GM23338 (cell line): ENCODE data around the gene CD99L2. TPM values are rescaled to one million over a fixed set of nuclear protein-coding genes. Genes with fewer than 3 reads are reported as not detected.
A peak's percentile ranks its signal among the peaks of the same experiment; 100 is the strongest.

Source experiments
- ATAC-seq: fragments of 200-7000 bp; cut with Tn5 transposase; 3 replicates; pipeline ENCODE4 v1.9.1; 2020
- DNase-seq: peaks from one replicate; pipeline ENCODE4 v3.0.0-alpha.2; 2015; ENCODE audit warnings: low spot score
- H2AFZ ChIP-seq: fragments of 200-600 bp; sonication (generic); 2 replicates; pipeline ENCODE4 v1.8.0; 2016; ENCODE audit warnings: antibody characterized with exemption, mild to moderate bottlenecking, moderate library complexity
- H3F3A ChIP-seq: fragments of 200-600 bp; sonication (generic); replicated peaks from 2 replicates; pipeline ENCODE4 v1.8.0; 2017; ENCODE audit warnings: antibody characterized with exemption, mixed run types, low read depth
- H3K27ac ChIP-seq: fragments of 200-600 bp; sonication (generic); 2 replicates; pipeline ENCODE4 v1.6.1; 2016; ENCODE audit warnings: low read depth
- H3K27me3 ChIP-seq: fragments of 200-600 bp; sonication (generic); 2 replicates; pipeline ENCODE4 v1.8.0; 2016; ENCODE audit warnings: mild to moderate bottlenecking, mixed run types, moderate library complexity; ENCODE audit not compliant: insufficient read depth
- H3K36me3 ChIP-seq: fragments of 200-600 bp; sonication (generic); 2 replicates; pipeline ENCODE4 v1.8.0; 2016; ENCODE audit warnings: mild to moderate bottlenecking; ENCODE audit not compliant: insufficient read depth
- H3K4me1 ChIP-seq: fragments of 200-600 bp; sonication (generic); 2 replicates; pipeline ENCODE4 v1.8.0; 2016; ENCODE audit warnings: mild to moderate bottlenecking, moderate library complexity; ENCODE audit not compliant: insufficient read depth
- H3K4me2 ChIP-seq: fragments of 200-600 bp; sonication (generic); 2 replicates; pipeline ENCODE4 v1.7.1; 2017; ENCODE audit warnings: mixed run types
- H3K4me3 ChIP-seq: fragments of 200-600 bp; sonication (generic); 2 replicates; pipeline ENCODE4 v1.6.1; 2016; ENCODE audit warnings: mixed run types
- H3K79me2 ChIP-seq: fragments of 200-600 bp; sonication (generic); replicated peaks from 2 replicates; pipeline ENCODE4 v1.8.0; 2017; ENCODE audit warnings: mild to moderate bottlenecking; ENCODE audit not compliant: insufficient read depth
- H3K9me2 ChIP-seq: fragments of 200-600 bp; sonication (generic); 2 replicates; pipeline ENCODE4 v1.8.0; 2017; ENCODE audit not compliant: insufficient read depth
- H4K20me1 ChIP-seq: fragments of 200-600 bp; sonication (generic); replicated peaks from 2 replicates; pipeline ENCODE4 v1.8.0; 2017; ENCODE audit warnings: mild to moderate bottlenecking; ENCODE audit not compliant: insufficient read depth
- H3K27ac Mint-ChIP-seq: 2 replicates; pipeline ENCODE4 v1.8.0; 2020; ENCODE audit warnings: inconsistent platforms, mild to moderate bottlenecking, moderate library complexity, mixed read lengths
- H3K27me3 Mint-ChIP-seq: 3 replicates; pipeline ENCODE4 v1.8.0; 2022; ENCODE audit warnings: low read depth, mild to moderate bottlenecking, moderate library complexity, mixed read lengths, inconsistent platforms; ENCODE audit not compliant: insufficient read depth, poor library complexity
- H3K36me3 Mint-ChIP-seq: 3 replicates; pipeline ENCODE4 v1.8.0; 2021; ENCODE audit warnings: low read depth, mild to moderate bottlenecking, inconsistent platforms, moderate library complexity, mixed read lengths
- H3K4me1 Mint-ChIP-seq: 3 replicates; pipeline ENCODE4 v1.8.0; 2020; ENCODE audit warnings: mild to moderate bottlenecking, inconsistent platforms, mixed read lengths
- H3K4me3 Mint-ChIP-seq: 3 replicates; pipeline ENCODE4 v1.8.0; 2021; ENCODE audit warnings: moderate library complexity, mild to moderate bottlenecking, inconsistent platforms, mixed read lengths
- H3K9me3 Mint-ChIP-seq: 3 replicates; pipeline ENCODE4 v1.8.0; 2020; ENCODE audit warnings: moderate library complexity, mild to moderate bottlenecking, inconsistent platforms, mixed read lengths
- CREB1 ChIP-seq: fragments of 250-450 bp; sonication (Bioruptor Pico); IDR thresholded peaks from 2 replicates; pipeline ENCODE4 v1.5.0; 2020; ENCODE audit warnings: low read depth, mild to moderate bottlenecking, moderate library complexity
- EZH2 ChIP-seq: fragments of 200-600 bp; sonication (generic); IDR thresholded peaks from one replicate; pipeline ENCODE4 v1.8.0; 2017; ENCODE audit warnings: antibody characterized with exemption, mild to moderate bottlenecking, low read depth; ENCODE audit not compliant: unreplicated experiment
- EZH2phosphoT487 ChIP-seq: fragments of 200-600 bp; sonication (generic); IDR thresholded peaks from one replicate; pipeline ENCODE4 v1.8.1; 2018; ENCODE audit warnings: antibody characterized with exemption; ENCODE audit not compliant: unreplicated experiment
- JUNB ChIP-seq: IDR thresholded peaks from one replicate; pipeline ENCODE4 v1.6.1; 2016; ENCODE audit warnings: antibody characterized with exemption; ENCODE audit not compliant: unreplicated experiment
- NANOG ChIP-seq: IDR thresholded peaks from 2 replicates; pipeline ENCODE4 v1.6.1; 2016; ENCODE audit warnings: antibody characterized with exemption, borderline replicate concordance
- POLR2AphosphoS5 ChIP-seq: IDR thresholded peaks from 2 replicates; pipeline ENCODE4 v1.6.1; 2016; ENCODE audit warnings: antibody characterized with exemption, low read depth
- STAT1 ChIP-seq: IDR thresholded peaks from one replicate; pipeline ENCODE4 v1.6.1; 2016; ENCODE audit warnings: antibody characterized with exemption; ENCODE audit not compliant: unreplicated experiment
- ZNF114 ChIP-seq: fragments of 250-450 bp; sonication (Bioruptor Pico); IDR thresholded peaks from 2 replicates; pipeline ENCODE4 v1.5.0; 2020; ENCODE audit warnings: mild to moderate bottlenecking, moderate library complexity
- ZNF331 ChIP-seq: fragments of 250-450 bp; sonication (Bioruptor Pico); IDR thresholded peaks from 2 replicates; pipeline ENCODE4 v1.5.0; 2020; ENCODE audit warnings: low read depth, mild to moderate bottlenecking, moderate library complexity
- polyA plus RNA-seq: library from polyadenylated mRNA; unstranded; fragments of >200 nt; fragmentation: Nextera tagmentation; extraction: Ambion mirVana; gene quantifications from 2 replicates; pipeline ENCODE4 v1.2.1, GENCODE V29; 2016
- total RNA-seq: library from RNA; depleted of rRNA; stranded (reverse); fragments of >200 nt; shearing (Covaris generic); gene quantifications from 2 replicates; pipeline ENCODE4 v1.2.3, GENCODE V29; 2014
- TF ChIP-seq, protein P1 (sequence below): IDR thresholded peaks from one replicate; pipeline ENCODE4 v1.6.1; 2018; ENCODE audit warnings: antibody characterized with exemption; ENCODE audit not compliant: unreplicated experiment
- TF ChIP-seq, protein P2 (sequence below): IDR thresholded peaks from 2 replicates; pipeline ENCODE4 v1.6.1; 2016; ENCODE audit warnings: antibody characterized with exemption
- TF ChIP-seq, protein P3 (sequence below), 2 experiments: fragments of 200-600 bp in 1 of 2; sonication (generic) in 1 of 2; conservative IDR thresholded peaks; 2 replicates each; pipeline versions ENCODE4 v1.5.1 to v1.6.1; 2016 to 2017; ENCODE audit warnings: antibody characterized with exemption in 2 of 2, low read depth in 2 of 2, mild to moderate bottlenecking in 2 of 2, moderate library complexity in 1 of 2
- TF ChIP-seq, protein P4 (sequence below): fragments of 250-450 bp; sonication (Bioruptor Pico); IDR thresholded peaks from 2 replicates; pipeline ENCODE4 v1.5.0; 2020; ENCODE audit warnings: mild to moderate bottlenecking, moderate library complexity

The CD99L2 gene
- total and polyA plus RNA-seq, 2 experiments from 2014 or later, result 2.6 to 6.4 TPM

DNA sequence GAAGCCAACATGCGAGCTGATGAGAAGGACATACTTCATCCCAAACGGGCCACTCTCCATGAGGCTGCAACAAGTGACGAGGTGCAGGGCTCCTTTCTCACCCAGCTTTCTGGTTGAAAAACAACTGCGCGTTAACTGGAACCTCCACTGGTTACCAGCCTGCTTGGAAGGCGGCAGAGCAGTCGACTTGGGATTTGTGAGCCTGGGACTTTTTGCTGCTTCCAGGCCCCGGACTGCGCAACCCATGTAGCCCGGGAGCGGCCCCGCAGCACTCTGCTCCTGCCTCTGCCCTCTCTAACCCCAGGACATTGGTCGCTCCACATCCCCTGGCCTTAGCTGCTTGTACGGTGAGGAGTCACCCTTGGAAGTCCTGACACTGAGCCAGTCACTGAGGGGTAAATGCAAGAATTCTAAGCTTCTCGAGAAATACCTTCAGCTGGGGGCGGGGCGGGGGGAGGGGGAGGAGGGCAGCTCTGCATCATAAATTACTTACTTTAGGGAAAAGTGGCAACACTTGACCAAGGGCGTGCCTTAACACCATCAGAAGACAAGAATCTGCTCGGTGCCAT is 132.6 kb downstream of the CD99L2 start:
- H3K4me1 ChIP-seq, result peaks cover 2% of the 10 kb centered on the region; the same call in 1 of the 2 replicates
- H3K27ac Mint-ChIP-seq, result no peak overlapping the region
- no peak overlapping the region for H3K4me3 Mint-ChIP-seq
- no peak overlapping the region for H3K4me3 ChIP-seq
- TF ChIP-seq JUNB, result no peak
- TF ChIP-seq, protein P1, sequence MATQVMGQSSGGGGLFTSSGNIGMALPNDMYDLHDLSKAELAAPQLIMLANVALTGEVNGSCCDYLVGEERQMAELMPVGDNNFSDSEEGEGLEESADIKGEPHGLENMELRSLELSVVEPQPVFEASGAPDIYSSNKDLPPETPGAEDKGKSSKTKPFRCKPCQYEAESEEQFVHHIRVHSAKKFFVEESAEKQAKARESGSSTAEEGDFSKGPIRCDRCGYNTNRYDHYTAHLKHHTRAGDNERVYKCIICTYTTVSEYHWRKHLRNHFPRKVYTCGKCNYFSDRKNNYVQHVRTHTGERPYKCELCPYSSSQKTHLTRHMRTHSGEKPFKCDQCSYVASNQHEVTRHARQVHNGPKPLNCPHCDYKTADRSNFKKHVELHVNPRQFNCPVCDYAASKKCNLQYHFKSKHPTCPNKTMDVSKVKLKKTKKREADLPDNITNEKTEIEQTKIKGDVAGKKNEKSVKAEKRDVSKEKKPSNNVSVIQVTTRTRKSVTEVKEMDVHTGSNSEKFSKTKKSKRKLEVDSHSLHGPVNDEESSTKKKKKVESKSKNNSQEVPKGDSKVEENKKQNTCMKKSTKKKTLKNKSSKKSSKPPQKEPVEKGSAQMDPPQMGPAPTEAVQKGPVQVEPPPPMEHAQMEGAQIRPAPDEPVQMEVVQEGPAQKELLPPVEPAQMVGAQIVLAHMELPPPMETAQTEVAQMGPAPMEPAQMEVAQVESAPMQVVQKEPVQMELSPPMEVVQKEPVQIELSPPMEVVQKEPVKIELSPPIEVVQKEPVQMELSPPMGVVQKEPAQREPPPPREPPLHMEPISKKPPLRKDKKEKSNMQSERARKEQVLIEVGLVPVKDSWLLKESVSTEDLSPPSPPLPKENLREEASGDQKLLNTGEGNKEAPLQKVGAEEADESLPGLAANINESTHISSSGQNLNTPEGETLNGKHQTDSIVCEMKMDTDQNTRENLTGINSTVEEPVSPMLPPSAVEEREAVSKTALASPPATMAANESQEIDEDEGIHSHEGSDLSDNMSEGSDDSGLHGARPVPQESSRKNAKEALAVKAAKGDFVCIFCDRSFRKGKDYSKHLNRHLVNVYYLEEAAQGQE, result no peak
- no peak for TF ChIP-seq ZNF331
- no peak for TF ChIP-seq POLR2AphosphoS5
- TF ChIP-seq CREB1 (CRISPR knock-in tag), result no peak
- TF ChIP-seq STAT1, result no peak
- TF ChIP-seq EZH2phosphoT487, result no peak
- TF ChIP-seq, protein P2, sequence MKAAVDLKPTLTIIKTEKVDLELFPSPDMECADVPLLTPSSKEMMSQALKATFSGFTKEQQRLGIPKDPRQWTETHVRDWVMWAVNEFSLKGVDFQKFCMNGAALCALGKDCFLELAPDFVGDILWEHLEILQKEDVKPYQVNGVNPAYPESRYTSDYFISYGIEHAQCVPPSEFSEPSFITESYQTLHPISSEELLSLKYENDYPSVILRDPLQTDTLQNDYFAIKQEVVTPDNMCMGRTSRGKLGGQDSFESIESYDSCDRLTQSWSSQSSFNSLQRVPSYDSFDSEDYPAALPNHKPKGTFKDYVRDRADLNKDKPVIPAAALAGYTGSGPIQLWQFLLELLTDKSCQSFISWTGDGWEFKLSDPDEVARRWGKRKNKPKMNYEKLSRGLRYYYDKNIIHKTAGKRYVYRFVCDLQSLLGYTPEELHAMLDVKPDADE, result no peak
- no peak for TF ChIP-seq EZH2
- TF ChIP-seq, protein P3, sequence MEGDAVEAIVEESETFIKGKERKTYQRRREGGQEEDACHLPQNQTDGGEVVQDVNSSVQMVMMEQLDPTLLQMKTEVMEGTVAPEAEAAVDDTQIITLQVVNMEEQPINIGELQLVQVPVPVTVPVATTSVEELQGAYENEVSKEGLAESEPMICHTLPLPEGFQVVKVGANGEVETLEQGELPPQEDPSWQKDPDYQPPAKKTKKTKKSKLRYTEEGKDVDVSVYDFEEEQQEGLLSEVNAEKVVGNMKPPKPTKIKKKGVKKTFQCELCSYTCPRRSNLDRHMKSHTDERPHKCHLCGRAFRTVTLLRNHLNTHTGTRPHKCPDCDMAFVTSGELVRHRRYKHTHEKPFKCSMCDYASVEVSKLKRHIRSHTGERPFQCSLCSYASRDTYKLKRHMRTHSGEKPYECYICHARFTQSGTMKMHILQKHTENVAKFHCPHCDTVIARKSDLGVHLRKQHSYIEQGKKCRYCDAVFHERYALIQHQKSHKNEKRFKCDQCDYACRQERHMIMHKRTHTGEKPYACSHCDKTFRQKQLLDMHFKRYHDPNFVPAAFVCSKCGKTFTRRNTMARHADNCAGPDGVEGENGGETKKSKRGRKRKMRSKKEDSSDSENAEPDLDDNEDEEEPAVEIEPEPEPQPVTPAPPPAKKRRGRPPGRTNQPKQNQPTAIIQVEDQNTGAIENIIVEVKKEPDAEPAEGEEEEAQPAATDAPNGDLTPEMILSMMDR (conservative IDR thresholded peaks at IDR 0.05; ENCODE audit: low read depth in 2 of 2), result no peak
- TF ChIP-seq NANOG, result no peak
- TF ChIP-seq, protein P4, sequence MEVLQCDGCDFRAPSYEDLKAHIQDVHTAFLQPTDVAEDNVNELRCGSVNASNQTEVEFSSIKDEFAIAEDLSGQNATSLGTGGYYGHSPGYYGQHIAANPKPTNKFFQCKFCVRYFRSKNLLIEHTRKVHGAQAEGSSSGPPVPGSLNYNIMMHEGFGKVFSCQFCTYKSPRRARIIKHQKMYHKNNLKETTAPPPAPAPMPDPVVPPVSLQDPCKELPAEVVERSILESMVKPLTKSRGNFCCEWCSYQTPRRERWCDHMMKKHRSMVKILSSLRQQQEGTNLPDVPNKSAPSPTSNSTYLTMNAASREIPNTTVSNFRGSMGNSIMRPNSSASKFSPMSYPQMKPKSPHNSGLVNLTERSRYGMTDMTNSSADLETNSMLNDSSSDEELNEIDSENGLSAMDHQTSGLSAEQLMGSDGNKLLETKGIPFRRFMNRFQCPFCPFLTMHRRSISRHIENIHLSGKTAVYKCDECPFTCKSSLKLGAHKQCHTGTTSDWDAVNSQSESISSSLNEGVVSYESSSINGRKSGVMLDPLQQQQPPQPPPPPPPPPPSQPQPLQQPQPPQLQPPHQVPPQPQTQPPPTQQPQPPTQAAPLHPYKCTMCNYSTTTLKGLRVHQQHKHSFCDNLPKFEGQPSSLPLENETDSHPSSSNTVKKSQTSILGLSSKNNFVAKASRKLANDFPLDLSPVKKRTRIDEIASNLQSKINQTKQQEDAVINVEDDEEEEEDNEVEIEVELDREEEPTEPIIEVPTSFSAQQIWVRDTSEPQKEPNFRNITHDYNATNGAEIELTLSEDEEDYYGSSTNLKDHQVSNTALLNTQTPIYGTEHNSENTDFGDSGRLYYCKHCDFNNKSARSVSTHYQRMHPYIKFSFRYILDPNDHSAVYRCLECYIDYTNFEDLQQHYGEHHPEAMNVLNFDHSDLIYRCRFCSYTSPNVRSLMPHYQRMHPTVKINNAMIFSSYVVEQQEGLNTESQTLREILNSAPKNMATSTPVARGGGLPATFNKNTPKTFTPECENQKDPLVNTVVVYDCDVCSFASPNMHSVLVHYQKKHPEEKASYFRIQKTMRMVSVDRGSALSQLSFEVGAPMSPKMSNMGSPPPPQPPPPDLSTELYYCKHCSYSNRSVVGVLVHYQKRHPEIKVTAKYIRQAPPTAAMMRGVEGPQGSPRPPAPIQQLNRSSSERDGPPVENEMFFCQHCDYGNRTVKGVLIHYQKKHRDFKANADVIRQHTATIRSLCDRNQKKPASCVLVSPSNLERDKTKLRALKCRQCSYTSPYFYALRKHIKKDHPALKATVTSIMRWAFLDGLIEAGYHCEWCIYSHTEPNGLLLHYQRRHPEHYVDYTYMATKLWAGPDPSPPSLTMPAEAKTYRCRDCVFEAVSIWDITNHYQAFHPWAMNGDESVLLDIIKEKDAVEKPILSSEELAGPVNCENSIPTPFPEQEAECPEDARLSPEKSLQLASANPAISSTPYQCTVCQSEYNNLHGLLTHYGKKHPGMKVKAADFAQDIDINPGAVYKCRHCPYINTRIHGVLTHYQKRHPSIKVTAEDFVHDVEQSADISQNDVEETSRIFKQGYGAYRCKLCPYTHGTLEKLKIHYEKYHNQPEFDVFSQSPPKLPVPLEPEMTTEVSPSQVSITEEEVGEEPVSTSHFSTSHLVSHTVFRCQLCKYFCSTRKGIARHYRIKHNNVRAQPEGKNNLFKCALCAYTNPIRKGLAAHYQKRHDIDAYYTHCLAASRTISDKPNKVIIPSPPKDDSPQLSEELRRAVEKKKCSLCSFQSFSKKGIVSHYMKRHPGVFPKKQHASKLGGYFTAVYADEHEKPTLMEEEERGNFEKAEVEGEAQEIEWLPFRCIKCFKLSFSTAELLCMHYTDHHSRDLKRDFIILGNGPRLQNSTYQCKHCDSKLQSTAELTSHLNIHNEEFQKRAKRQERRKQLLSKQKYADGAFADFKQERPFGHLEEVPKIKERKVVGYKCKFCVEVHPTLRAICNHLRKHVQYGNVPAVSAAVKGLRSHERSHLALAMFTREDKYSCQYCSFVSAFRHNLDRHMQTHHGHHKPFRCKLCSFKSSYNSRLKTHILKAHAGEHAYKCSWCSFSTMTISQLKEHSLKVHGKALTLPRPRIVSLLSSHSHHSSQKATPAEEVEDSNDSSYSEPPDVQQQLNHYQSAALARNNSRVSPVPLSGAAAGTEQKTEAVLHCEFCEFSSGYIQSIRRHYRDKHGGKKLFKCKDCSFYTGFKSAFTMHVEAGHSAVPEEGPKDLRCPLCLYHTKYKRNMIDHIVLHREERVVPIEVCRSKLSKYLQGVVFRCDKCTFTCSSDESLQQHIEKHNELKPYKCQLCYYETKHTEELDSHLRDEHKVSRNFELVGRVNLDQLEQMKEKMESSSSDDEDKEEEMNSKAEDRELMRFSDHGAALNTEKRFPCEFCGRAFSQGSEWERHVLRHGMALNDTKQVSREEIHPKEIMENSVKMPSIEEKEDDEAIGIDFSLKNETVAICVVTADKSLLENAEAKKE, result no peak
- no peak for TF ChIP-seq ZNF114 (CRISPR knock-in tag)
- no peaks in the 10 kb centered on the region for H3K9me2 ChIP-seq
- H3K27ac ChIP-seq, result no peak overlapping the region
- H3K79me2 ChIP-seq, result no peaks in the 10 kb centered on the region
- H3K9me3 Mint-ChIP-seq, result no peaks in the 10 kb centered on the region
- no peaks in the 10 kb centered on the region; the same call in 2 of the 3 replicates for H3K36me3 Mint-ChIP-seq
- no peaks in the 10 kb centered on the region for H3F3A ChIP-seq
- H3K36me3 ChIP-seq, result no peaks in the 10 kb centered on the region
- H3K4me2 ChIP-seq, result no peak overlapping the region
- ATAC-seq (peak; percentile 34), DNase-seq (peak; percentile 29)
- H3K27me3 Mint-ChIP-seq, result peaks cover 3% of the 10 kb centered on the region
- H4K20me1 ChIP-seq, result no peaks in the 10 kb centered on the region
- H3K4me1 Mint-ChIP-seq, result peaks cover 12% of the 10 kb centered on the region
- no peak overlapping the region for H2AFZ ChIP-seq
- H3K27me3 ChIP-seq, result no peaks in the 10 kb centered on the region
